Measurements from ENCODE around the gene MINDY2.
A peak's percentile ranks its signal among the peaks of the same experiment; 100 is the strongest.
"Not testable (repeated sequence)": the region's sequence is repeated elsewhere in the genome, so short reads cannot be mapped to it uniquely, and the experiment has no call there.

Gene MINDY2

GRCh38 chr15:58748040-58748851 lies 22.9 kb upstream of the MINDY2 start:
- Mint-ChIP-seq H3K4me1 (peaks cover 53% of the 10 kb centered on the region), H3K27me3 (no peaks in the 10 kb centered on the region), H3K4me3 (peak overlapping the region; percentile 97), H3K9me3 (no peaks in the 10 kb centered on the region), H3K27ac (peak overlapping the region; percentile 92), H3K36me3 (peaks cover 3% of the 10 kb centered on the region)

GRCh38 chr15:58748852-58749531 lies 22.1 kb upstream of the MINDY2 start:
- H3K27ac Mint-ChIP-seq = peak overlapping the region; percentile 92

GRCh38 chr15:58749532-58750337 lies 21.4 kb upstream of the MINDY2 start, which contains the start of gene ADAM10:
TSS of gene ADAM10 (minus strand) at chr15:58749707. CDS start at chr15:58749534, 173 bp downstream.
- no peaks in the 10 kb centered on the region for H3K27me3 Mint-ChIP-seq
- peak within 1 kb of the TSS; percentile 97 for H3K4me3 Mint-ChIP-seq
- H3K9me3 Mint-ChIP-seq = no peaks in the 10 kb centered on the region
- peaks cover 3% of the 10 kb centered on the region for H3K36me3 Mint-ChIP-seq
- H3K27ac Mint-ChIP-seq = peak within 1 kb of the TSS; percentile 97
- peaks cover 41% of the 10 kb centered on the region for H3K4me1 Mint-ChIP-seq

More at GRCh38 chr15:58748852-58749531, 22.1 kb upstream of the MINDY2 start:
- peaks cover 48% of the 10 kb centered on the region for H3K4me1 Mint-ChIP-seq
- peaks cover 3% of the 10 kb centered on the region for H3K36me3 Mint-ChIP-seq
- peak overlapping the region; percentile 97 for H3K4me3 Mint-ChIP-seq
- H3K27me3 Mint-ChIP-seq = no peaks in the 10 kb centered on the region
- H3K9me3 Mint-ChIP-seq = no peaks in the 10 kb centered on the region

- Mint-ChIP-seq H3K4me1 (peaks cover 20% of the 10 kb centered on the region), H3K4me3 (no peak overlapping the region), H3K9me3 (no peaks in the 10 kb centered on the region), H3K27ac (no peak overlapping the region), H3K27me3 (no peaks in the 10 kb centered on the region), H3K36me3 (no peaks in the 10 kb centered on the region)
Measured at GRCh38 chr15:58752716-58753115, 18.4 kb upstream of the MINDY2 start.

DNA sequence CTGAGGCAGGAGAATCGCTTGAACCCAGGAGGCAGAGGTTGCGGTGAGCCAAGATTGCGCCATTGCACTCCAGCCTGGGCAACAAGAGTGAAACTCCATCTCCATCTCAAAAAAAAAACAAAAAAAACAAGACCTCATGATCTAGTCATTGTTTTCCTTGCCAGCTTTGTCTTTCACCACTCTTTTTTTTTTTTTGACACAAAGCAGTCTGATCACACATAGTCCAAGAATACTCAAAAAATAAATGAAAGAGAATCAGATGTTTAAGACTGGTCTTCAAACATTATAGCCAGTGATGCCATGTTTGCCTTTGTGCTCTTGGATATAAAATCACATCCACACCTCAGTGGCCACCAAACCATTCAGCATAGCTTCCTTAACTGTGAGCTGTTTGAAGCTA lies 15.8 kb upstream of the MINDY2 start:
- no peak overlapping the region for H3K4me3 Mint-ChIP-seq
- H3K4me1 Mint-ChIP-seq = peaks cover 5% of the 10 kb centered on the region
- no peaks in the 10 kb centered on the region for H3K36me3 Mint-ChIP-seq
- no peaks in the 10 kb centered on the region for H3K27me3 Mint-ChIP-seq
- H3K9me3 Mint-ChIP-seq = no peaks in the 10 kb centered on the region
- H3K27ac Mint-ChIP-seq = no peak overlapping the region

GRCh38 chr15:58755956-58756355 lies 15.1 kb upstream of the MINDY2 start:
- H3K36me3 Mint-ChIP-seq = no peaks in the 10 kb centered on the region
- H3K27me3 Mint-ChIP-seq = no peaks in the 10 kb centered on the region
- no peak overlapping the region for H3K27ac Mint-ChIP-seq
- H3K9me3 Mint-ChIP-seq = no peaks in the 10 kb centered on the region
- no peaks in the 10 kb centered on the region for H3K4me1 Mint-ChIP-seq
- no peak overlapping the region for H3K4me3 Mint-ChIP-seq

DNA sequence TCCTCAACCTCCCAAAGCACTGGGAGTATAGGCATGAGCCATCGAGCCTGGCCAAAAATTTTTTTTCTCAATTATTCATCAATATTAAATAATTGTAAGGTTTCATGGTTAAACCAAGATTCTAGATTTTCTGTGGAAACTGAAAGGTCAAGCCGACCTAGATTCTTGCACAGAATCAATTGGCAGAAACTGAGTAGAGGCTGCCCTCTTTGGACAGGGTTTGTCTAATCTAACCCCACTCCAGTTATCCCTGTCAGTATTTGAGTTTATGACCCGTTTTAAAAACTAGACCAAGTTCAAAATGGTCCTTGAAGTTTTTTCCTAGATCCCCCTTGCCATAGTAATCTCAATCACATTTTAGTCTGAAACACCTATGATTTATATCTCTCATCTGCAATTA lies 13.0 kb upstream of the MINDY2 start:
- no peaks in the 10 kb centered on the region for H3K4me1 Mint-ChIP-seq
- no peak overlapping the region for H3K4me3 Mint-ChIP-seq
- H3K27me3 Mint-ChIP-seq = no peaks in the 10 kb centered on the region
- no peaks in the 10 kb centered on the region for H3K36me3 Mint-ChIP-seq
- H3K9me3 Mint-ChIP-seq = no peaks in the 10 kb centered on the region
- H3K27ac Mint-ChIP-seq = no peak overlapping the region

GRCh38 chr15:58760385-58761009 lies 10.6 kb upstream of the MINDY2 start:
- Mint-ChIP-seq H3K9me3 (no peaks in the 10 kb centered on the region), H3K4me3 (no peak overlapping the region), H3K27ac (no peak overlapping the region), H3K4me1 (no peaks in the 10 kb centered on the region), H3K36me3 (no peaks in the 10 kb centered on the region), H3K27me3 (no peaks in the 10 kb centered on the region)

- no peaks in the 10 kb centered on the region for H3K36me3 Mint-ChIP-seq
- no peaks in the 10 kb centered on the region for H3K9me3 Mint-ChIP-seq
- no peak overlapping the region for H3K4me3 Mint-ChIP-seq
- H3K27me3 Mint-ChIP-seq = no peaks in the 10 kb centered on the region
- no peak overlapping the region for H3K27ac Mint-ChIP-seq
- no peaks in the 10 kb centered on the region for H3K4me1 Mint-ChIP-seq
Measured at GRCh38 chr15:58761010-58761388, 10.1 kb upstream of the MINDY2 start.

GRCh38 chr15:58762285-58762684 lies 8.8 kb upstream of the MINDY2 start:
- H3K4me3 Mint-ChIP-seq = no peak overlapping the region
- no peak overlapping the region for H3K27ac Mint-ChIP-seq

GRCh38 chr15:58762731-58763130 lies 8.4 kb upstream of the MINDY2 start:
- no peaks in the 10 kb centered on the region for H3K9me3 Mint-ChIP-seq
- H3K4me3 Mint-ChIP-seq = no peak overlapping the region
- H3K27ac Mint-ChIP-seq = no peak overlapping the region
- H3K27me3 Mint-ChIP-seq = no peaks in the 10 kb centered on the region
- H3K36me3 Mint-ChIP-seq = no peaks in the 10 kb centered on the region
- H3K4me1 Mint-ChIP-seq = peaks cover 3% of the 10 kb centered on the region

More at GRCh38 chr15:58762285-58762684, 8.8 kb upstream of the MINDY2 start:
- H3K4me1 Mint-ChIP-seq = peaks cover 3% of the 10 kb centered on the region
- no peaks in the 10 kb centered on the region for H3K27me3 Mint-ChIP-seq
- no peaks in the 10 kb centered on the region for H3K9me3 Mint-ChIP-seq
- H3K36me3 Mint-ChIP-seq = no peaks in the 10 kb centered on the region

DNA sequence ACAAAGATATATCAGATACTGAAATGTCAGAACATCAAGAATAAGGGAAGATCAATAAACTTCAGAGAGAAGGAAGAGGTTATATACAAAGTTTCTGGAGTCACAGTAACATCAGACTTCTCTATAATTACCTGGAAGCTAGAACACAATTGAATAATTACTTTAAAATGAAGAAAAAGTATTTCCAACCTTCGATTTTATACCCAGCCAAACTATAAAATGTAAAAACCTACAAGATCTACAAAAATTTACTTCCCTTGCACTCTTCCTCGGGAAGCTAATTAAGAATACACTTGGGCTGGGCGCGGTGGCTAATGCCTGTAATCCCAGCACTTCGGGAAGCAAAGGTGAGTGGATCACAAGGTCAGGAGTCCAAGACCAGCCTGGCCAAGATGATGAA lies 6.6 kb upstream of the MINDY2 start:
- H3K4me1 Mint-ChIP-seq = peaks cover 8% of the 10 kb centered on the region
- no peaks in the 10 kb centered on the region for H3K27me3 Mint-ChIP-seq
- no peaks in the 10 kb centered on the region for H3K36me3 Mint-ChIP-seq
- no peaks in the 10 kb centered on the region for H3K9me3 Mint-ChIP-seq
- H3K27ac Mint-ChIP-seq = no peak overlapping the region
- H3K4me3 Mint-ChIP-seq = no peak overlapping the region

DNA sequence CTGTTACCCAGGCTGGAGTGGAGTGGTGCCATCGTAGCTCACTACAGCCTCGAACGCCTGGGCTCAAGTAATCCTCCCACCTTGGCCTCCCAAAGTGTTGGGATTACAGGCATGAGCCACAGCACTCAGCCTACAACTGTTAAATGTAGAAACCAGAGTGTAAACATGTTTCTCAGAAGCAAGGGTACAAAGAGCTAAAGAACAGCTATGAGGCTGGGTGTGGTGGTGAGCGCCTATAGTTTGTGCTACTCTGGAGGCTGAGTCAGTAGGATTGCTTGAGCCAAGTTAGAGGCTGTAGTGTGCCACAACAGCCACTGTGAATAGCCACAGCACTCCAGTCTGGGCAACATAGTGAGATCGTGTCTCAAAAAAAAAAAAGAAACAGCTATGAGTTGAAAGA lies 4.8 kb upstream of the MINDY2 start:
- no peaks in the 10 kb centered on the region for H3K36me3 Mint-ChIP-seq
- H3K9me3 Mint-ChIP-seq = no peaks in the 10 kb centered on the region
- H3K27me3 Mint-ChIP-seq = no peaks in the 10 kb centered on the region
- no peak overlapping the region for H3K4me3 Mint-ChIP-seq
- H3K27ac Mint-ChIP-seq = peak overlapping the region; percentile 89
- H3K4me1 Mint-ChIP-seq = peaks cover 13% of the 10 kb centered on the region

- Mint-ChIP-seq H3K27ac (peak overlapping the region; percentile 41), H3K4me1 (peaks cover 13% of the 10 kb centered on the region)
- not testable (repeated sequence) for H3K27me3 Mint-ChIP-seq, H3K36me3 Mint-ChIP-seq, H3K4me3 Mint-ChIP-seq, H3K9me3 Mint-ChIP-seq
Measured at GRCh38 chr15:58768601-58769004, 2.5 kb upstream of the MINDY2 start.

GRCh38 chr15:58770519-58770856 lies 614 bp upstream of the MINDY2 start:
- no peaks in the 10 kb centered on the region for H3K9me3 Mint-ChIP-seq
- no peaks in the 10 kb centered on the region for H3K27me3 Mint-ChIP-seq
- H3K4me3 Mint-ChIP-seq = peak overlapping the region; percentile 92
- no peaks in the 10 kb centered on the region for H3K36me3 Mint-ChIP-seq
- H3K27ac Mint-ChIP-seq = peak overlapping the region; percentile 76
- H3K4me1 Mint-ChIP-seq = peaks cover 13% of the 10 kb centered on the region
